HG03460 (cell line): ENCODE results near the gene HIP1.
"Not testable (repeated sequence)": the region's sequence is repeated elsewhere in the genome, so short reads cannot be mapped to it uniquely, and the experiment has no call there.

Source experiments
- ATAC-seq: cut with Tn5 transposase; IDR thresholded peaks from one replicate; pipeline ENCODE4 v1.9.1; 2021; ENCODE audit not compliant: unreplicated experiment

Gene HIP1

DNA sequence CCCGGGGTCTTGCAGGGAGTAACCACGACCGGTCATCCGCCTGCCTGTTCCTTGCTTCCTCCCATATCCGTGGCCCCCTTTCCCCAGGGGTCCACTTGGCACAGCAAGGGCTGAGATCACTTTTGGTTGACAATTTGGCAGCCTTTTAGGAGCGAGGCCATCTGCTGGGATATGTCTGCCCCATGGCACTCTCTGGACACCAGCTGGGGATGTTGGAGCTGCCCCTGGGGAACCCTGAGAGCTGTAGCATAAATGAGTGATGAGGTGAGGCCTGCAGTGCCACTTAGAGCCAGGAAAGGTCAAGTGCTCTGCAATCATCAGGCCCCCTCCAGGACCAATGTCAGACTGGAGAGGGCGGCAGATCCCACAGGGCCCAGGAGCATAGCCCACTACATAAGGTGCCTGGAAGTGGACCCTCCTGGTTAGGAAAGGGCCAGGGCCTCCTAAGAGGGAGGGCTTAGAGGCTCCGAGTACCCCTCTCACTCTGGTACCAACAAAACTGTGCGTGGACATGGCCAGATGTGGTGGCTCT, 92.1 kb downstream of the HIP1 start:
- ATAC-seq: no peak

GRCh38 chr7:75645570-75645969, 93.2 kb downstream of the HIP1 start:
- ATAC-seq: no peak

GRCh38 chr7:75644589-75644988, 94.2 kb downstream of the HIP1 start:
- ATAC-seq: no peak

GRCh38 chr7:75642810-75643486, 95.8 kb downstream of the HIP1 start:
- ATAC-seq: no peak

DNA sequence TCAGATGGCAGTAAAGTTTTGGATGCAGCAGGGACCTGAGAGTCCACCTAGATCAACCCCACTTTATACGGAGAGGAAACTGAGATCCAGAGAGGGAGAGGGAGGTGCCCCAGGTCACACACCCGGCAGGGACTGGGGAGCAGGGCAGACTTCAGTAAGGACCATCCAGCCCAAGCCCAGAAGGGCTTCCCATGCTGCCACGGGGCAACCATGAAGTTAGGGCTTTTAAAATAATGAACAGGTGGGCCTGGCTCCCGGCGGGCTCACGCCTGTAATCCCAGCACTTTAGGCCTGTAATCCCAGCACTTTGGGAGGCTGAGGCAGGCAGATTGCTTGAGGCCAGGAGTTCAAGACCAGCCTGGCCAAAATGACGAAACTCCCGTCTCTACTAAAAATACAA, 98.5 kb downstream of the HIP1 start:
- no peak for ATAC-seq

DNA sequence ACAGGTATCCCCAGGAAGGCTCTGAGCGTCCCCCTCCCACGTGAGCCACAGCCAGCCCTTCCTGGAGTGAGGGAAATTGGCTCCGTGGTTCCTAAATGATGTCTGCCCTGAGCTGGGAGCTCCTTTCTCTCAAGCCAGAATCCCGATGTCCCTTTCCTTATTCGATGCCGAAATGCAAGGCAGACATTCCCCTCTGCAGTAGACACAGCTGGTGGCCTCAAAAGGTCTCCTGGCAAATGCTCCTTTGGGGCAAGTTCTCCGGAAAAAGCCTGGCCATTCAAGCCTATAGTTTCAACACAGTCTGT, 98.9 kb downstream of the HIP1 start:
- no peak for ATAC-seq

DNA sequence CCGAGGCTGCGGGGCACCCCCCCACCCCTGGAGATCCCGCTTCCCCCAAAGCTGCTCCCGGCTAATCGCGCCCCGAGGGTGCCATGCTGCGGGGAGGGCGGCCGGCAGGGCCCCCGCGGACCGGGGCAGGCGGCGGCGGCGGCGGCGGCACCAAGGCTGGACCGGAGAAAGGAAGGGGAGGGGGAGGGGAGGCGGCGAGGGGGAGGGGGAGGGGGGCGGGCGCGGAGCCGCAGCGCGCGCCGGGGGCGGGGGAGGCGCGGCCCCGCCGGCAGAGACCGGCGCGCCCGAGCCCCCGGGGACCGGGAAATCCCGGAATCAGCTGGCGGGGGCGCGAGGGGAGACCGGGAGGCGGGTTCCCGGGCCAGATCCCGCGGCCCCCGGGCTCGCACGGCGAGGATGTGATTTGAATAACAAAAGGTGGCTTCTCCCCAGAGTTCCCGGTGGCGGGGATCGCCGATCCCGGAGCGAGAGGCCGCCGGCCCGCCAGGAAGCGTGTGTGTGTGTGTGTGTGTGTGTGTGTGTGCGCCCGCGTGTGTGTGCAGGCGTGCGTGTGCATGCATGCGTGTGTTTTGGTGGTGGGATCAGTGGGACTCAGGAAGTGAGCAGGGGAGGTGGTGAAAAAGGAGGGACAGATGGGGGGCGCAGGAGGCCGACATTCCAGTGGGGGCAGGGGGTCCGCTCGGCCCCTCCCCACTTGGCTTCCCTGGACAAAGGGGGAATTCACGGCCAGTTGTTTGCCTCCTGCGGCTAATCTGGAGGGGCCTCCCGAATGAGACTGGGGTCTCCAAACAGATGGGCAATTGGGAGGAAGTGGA, 99.5 kb downstream of the HIP1 start:
- no peak for ATAC-seq

DNA sequence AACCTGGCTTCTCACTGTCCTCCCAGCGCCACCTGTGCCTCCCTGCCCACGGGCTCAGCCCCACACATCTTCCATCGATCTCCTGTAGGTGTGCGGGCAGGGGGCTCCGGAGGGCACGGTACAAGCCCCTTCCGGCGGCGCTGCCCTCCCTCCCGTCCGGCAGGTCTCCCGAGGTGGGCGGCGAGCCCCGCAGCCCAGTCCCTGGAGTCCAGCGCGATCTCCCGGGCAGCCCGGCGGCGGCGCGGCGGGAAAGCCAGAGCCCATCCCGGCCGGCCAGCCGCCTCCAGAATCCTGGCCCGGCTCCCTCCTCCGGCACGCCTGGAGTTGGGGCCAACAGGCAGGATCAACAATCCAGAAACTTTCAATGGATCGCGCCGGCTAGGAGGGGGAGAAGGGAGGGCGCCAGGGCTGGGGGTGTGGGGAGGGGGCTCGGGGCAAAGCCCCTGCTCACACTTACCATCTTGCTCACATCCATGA, 100.1 kb downstream of the HIP1 start:
- no peak for ATAC-seq

- no peak for ATAC-seq
Measured at GRCh38 chr7:75637854-75638593, 100.7 kb downstream of the HIP1 start.

GRCh38 chr7:75635036-75635435, 103.7 kb downstream of the HIP1 start:
- ATAC-seq: no peak

DNA sequence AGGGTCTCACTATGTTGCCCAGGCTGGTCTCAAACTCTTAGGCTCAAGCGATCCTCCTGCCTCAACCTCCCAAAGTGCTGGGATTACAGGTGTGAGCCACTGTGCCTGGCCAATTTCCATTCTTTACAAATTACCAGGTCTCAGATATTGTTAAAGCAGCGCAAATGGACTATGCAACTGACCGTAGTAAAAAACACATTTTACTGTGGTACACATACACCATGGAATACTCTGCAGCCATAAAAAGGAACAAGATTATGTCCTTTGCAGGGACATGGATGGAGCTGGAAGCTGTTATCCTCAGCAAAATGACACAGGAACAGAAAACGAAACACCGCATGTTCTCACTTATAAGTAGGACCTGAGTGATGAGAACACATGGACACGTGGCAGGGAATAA, 106.2 kb downstream of the HIP1 start:
- not testable (repeated sequence) for ATAC-seq

DNA sequence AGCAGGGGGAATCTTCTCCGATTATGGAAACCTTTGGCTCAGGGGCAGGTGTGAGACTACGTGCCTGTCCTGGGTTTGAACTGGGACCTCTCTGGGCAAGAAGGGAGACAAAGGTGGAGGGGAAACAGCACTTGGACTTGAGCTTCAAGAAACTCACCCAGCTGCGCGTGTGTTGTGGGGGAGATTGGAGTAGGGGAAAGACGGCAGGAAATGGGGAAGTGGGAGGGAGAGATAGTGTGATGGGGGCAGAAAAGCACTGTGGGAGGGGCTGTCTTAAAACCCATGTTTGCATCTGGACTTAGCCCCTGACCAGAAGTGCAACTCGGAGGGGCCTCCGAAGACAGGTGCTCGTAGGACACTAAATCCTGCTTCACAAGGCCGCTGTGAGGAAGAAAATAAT, 107.0 kb downstream of the HIP1 start:
- ATAC-seq: no peak

GRCh38 chr7:75630549-75630948, 108.2 kb downstream of the HIP1 start:
- no peak for ATAC-seq

DNA sequence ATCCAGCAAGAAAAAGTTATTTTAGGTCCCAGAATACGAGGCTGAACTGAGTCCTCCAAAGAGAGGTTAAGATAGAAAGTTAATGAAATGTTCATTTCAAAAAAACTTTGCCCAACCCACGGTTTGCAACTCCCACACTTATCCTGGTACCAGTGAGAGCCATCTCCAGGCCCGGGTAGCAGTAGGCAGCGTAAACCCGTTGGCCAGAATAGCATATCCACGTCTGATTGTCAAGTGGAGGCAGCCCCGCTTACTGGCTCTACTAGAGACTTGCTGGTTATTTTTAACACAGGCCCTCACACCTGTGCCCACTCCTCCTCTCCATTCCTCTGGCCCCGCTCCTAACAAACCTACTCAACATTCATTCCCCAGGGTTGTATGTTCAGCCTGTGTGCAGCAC, 109.7 kb downstream of the HIP1 start:
- ATAC-seq: no peak

DNA sequence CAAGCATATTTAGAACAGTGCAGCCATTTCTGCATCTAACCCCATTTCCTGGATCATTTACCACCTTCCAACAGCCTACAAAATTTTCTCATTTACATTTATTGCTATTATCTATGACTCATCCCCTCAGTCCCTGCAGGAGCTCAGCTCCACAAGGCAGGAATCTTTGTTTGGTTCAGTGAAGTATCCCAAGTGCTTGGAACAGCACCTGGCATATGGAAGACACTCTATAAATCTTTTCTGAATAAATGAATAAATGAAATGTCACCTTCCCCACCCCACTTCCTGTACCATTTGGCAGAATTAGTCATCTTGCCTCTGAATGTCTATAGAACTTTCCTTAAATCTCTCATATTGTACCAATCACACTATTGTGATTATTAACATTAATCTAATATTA, 110.7 kb downstream of the HIP1 start:
- ATAC-seq: no peak

DNA sequence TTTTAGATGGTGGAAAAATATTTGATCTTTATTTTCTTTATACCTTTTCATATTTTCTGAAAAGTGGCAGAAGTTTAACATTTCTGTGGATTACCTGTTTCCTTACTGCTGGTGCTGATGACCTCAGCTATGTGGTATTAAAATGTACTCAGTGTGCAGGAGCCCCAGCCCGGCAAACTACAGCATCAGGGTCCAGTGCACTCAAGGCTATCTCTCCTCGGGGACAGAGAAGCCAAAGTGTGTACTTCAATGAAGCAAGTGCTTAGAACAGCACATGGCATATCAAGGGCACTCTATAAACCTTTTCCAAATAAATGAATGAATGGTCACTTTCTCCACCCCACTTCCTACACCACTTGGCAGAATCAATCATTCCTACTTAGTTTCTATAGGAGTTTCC, 111.8 kb downstream of the HIP1 start:
- ATAC-seq: no peak

DNA sequence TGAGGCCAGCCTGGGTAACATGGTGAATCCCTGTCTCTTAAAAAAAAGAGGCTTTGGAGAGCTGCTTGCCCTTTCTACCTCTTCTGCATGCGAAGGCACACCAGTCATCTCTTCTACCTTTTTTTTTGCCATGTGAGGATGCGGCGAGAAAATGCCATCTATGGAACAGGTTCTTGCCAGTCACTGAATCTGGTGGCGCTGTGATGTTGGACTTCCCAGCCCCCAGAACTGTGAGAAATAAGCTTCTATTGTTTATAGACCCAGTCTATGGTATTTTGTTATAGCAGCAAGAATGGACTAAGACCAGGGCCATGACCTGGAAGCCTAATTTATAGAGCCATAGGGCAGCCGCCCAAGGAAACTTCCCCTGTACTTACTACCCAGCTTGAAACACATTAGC, 112.9 kb downstream of the HIP1 start:
- ATAC-seq: no peak

DNA sequence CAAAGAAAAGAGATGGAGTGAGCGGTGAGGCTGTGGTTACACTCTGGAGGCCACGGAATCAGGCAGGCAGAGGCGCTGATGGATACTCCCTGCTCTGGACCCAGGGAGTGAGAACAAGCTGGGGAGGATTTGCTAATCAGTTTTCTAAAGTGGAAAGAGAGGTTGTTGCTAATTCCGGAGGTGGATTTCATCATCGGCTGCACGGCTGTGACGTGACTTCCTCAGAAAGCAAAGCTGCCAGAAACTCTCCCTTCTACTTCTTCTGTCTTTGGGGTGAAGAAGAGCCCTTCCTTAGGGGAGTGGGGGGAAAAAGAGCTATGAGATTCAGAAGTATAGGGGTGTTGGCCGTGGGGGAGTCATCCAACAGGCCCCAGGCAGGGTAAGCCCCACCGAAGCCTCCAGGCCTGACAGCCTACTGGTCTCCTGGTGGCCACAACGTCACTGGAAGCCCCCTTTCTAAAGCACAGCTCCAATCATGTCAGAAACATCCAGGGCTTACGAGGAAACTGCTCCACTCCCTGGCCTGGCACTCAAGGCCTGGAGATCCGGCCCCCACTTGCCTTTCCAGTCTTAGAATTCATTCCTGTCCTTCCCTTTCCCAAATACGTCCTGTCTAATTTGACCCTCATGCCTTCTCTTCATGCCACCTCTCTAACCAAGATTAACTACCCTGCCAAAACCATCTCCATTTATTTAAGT, 114.5 kb downstream of the HIP1 start:
- ATAC-seq: no peak

DNA sequence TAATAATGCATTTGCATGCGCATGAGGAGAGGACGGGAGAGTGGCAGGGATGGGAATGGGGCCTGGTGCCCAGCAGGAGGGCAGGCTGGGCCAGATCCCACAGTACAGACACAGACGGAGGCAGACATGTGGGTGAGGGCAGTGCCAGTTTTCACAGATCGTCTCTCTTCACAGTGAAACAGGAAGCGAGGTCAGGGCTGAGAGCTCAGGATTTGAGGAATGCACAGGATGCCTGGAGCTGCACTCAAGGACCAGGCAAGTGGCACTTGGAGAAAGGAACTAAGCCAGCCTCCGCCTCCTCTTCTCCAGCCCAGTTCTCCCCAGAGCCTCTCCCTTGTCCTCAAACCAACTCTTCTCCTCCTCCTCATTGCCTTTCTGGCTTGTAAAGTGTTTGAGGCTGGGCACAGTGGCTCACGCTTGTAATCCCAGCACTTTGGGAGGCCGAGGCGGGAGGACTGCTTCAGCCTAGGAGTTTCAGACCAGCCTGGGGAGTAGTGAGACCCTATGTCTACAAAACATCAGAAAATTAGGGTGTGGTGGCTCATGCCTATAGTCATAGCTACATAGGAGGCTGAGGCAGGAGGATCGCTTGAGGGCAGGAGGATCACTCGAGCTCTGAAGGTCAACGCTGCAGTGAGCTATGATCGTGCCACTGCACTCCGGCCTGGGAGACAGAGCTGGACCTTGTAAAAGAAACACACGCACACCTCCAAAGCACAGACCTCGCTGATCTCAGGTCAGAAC, 115.2 kb downstream of the HIP1 start:
- no peak for ATAC-seq

DNA sequence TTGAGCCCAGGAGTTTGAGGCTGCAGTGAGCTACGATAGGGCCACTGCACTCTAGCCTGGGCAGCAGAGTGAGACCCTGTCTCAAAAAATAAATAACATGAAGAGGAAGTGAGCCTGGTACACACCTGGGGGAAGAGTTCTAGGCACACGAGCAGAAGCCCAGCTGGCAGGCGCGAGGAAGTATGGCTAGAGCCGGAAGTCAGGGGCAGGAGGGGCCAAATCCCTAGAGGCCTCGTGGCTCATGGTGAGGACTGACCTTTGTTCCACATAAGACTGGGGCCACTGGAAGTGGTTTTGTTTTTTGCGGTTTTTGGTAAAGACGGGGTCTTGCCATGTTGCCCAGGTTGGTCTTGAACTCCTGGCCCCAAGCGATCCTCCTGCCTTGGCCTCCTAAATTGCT, 117.6 kb downstream of the HIP1 start:
- ATAC-seq: peak; percentile 46
